A549 treated with AZD9567 at 1 μM for 4 hours (cell line): Measurements from ENCODE around the gene RPL14. TPM values are rescaled to one million over a fixed set of nuclear protein-coding genes. Genes with fewer than 3 reads are reported as not detected.

Experiments
- total RNA-seq: library from RNA; stranded (reverse); fragments of 200-300 nt; extraction: Qiagen RNA extraction; gene quantifications from 5 replicates; pipeline ENCODE4 v1.2.3, GENCODE V29; 2022; ENCODE audit not compliant: insufficient read depth

Gene RPL14
- 725 to 793 TPM (median 762 TPM) in 5 replicates for total RNA-seq

DNA sequence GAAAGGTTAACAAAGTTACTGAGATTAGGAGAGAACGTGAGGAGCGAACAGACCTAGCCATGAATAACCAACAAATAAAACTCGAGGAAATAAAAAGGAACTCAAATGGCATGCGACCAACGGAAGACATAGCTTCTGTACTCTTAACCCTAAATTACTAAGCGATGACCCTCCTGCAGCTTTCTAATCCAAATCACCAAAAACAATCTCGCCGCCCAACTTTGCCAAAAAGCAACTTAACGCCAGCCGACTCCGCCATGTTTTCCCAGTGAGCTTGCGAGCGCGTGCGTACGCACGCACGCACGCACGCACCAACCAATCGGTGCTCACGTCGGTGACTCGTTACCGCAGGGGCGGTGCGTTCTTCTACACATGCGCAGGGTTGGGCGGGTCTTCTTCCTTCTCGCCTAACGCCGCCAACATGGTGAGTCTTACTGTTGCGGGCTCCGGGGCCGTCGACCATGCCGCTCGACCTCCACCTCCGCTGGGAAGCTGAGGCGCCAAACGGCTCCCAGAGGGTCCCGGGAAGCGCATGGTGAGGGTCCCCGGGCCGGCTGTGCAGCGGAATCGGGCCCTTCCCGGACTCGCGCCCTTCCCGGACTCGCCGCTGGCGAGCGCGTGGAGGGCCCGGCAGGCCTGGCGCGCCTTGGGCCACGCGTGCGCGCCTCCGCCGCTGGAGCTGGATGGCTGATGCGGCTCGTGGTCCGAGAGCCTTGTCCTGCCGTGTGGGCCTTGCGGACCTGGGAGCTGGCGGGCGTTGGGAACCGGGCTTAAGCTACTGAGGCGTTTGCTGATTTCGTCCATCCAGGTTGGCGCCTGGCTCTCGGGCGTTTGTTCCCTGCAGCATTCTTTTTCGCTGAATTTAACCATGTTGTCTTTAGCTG lies at the start of gene RPL14:
RPL14 (plus strand) TSS at position 400 of the 884 bp plus-strand sequence; CDS start at position 533, 133 bp downstream.

GRCh38 chr3:40476478-40477470 lies 19.6 kb downstream of the RPL14 start, which contains the start of gene ZNF619:
TSS of gene ZNF619 (plus strand) at chr3:40477122. CDS start at chr3:40477980, 858 bp downstream.

GRCh38 chr3:40505599-40506462 lies 48.7 kb downstream of the RPL14 start, which contains the start of gene ZNF620:
TSS of gene ZNF620 (plus strand) at chr3:40506039. CDS start at chr3:40506353, 314 bp downstream.

Other genes starting within 250 kb of the RPL14 start
- 39.4 to 62.3 TPM (median 60.3 TPM) in 5 replicates for gene EIF1B, start 147.6 kb upstream of the RPL14 start, total RNA-seq
- gene ENTPD3, start 70.2 kb upstream of the RPL14 start, total RNA-seq, result 0.08 TPM in 1 of 5 replicates, not detected in the others
- gene ZNF619, start 19.8 kb downstream of the RPL14 start, total RNA-seq, result 1.7 to 2.1 TPM (median 1.8 TPM) in 5 replicates
- 1.6 to 3.6 TPM (median 1.8 TPM) in 5 replicates for gene ZNF620, start 48.7 kb downstream of the RPL14 start, total RNA-seq
- gene ZNF621, start 67.6 kb downstream of the RPL14 start, total RNA-seq, result 5.2 to 7.0 TPM (median 6.3 TPM) in 5 replicates